SH-SY5Y (cell line): ENCODE measurements around the gene TFDP1.

Experiments
- GATA2 ChIP-seq: IDR thresholded peaks from 2 replicates; pipeline ENCODE4 v1.6.1; 2011; ENCODE audit warnings: mild to moderate bottlenecking, low read depth, low read length
- GATA3 ChIP-seq: IDR thresholded peaks from 2 replicates; pipeline ENCODE4 v1.6.1; 2011; ENCODE audit warnings: low read depth, mild to moderate bottlenecking, low read length, moderate library complexity

DNA sequence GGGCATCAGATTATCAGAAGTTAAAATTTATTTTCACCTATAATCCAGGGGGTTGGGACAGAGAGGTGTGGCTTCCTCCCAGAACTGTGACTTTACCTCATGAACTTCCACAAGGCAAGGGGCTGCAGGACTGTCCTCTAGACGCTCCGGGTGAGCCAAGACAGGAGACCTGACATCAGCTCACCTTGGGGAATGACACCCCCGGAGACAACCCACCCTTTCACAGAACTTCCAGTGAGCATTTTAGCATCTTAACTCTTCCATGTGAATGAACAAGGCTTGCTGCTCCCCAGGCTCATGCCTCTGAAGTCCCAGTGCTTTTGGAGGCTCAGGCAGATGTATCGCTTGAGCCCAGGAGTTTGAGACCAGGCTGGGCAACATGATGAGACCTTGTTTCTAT is 29.4 kb upstream of the TFDP1 start:
- no peak for TF ChIP-seq GATA3
- no peak for TF ChIP-seq GATA2
